ENCODE data around the gene CPD.

DNA sequence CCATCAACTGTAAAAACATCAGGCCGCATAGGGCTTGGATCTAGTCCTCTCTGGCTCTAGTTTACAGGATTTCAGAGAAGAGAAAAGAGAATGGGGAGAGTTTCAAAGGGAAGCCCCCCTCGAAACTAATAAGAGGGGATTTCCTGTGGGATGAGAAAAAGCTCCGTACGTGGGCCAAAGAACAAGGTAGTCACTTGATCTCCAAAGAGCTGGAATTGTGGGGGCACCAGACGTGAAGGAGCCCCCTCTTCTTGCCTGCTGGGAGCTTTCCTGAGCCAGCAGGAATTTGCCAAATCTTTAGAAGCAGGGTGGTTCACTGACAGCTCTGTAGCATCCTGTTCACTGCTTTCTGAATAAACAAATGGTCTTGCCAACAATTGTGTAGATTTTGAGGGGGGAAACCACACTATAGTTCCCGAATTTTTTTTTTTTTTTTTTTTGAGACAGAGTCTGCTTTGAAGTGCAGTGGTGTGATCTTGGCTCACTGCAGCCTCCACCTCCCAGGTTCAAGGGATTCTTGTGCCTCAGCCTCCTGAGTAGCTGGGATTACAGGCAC lies 37.8 kb upstream of the CPD start:
- no peak for TF ChIP-seq MEF2A (IDR thresholded peaks at IDR 0.05; ENCODE audit: borderline replicate concordance, low read depth)
- TF ChIP-seq, protein P1, sequence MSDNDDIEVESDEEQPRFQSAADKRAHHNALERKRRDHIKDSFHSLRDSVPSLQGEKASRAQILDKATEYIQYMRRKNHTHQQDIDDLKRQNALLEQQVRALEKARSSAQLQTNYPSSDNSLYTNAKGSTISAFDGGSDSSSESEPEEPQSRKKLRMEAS (IDR thresholded peaks at IDR 0.05; ENCODE audit: low read depth) = no peak
- no peak for TF ChIP-seq FOSL2 (IDR thresholded peaks at IDR 0.05; ENCODE audit: borderline replicate concordance, low read depth)
- TF ChIP-seq RFX5 (IDR thresholded peaks at IDR 0.05; ENCODE audit: low read length) = no peak
- TF ChIP-seq NFIC (IDR thresholded peaks at IDR 0.05; ENCODE audit: borderline replicate concordance) = no peak
- TF ChIP-seq EP300 (IDR thresholded peaks at IDR 0.05; ENCODE audit: borderline replicate concordance in 1 of 2, low read depth in 1 of 2, low read length in 1 of 2) = no peak
- TF ChIP-seq, protein P2, sequence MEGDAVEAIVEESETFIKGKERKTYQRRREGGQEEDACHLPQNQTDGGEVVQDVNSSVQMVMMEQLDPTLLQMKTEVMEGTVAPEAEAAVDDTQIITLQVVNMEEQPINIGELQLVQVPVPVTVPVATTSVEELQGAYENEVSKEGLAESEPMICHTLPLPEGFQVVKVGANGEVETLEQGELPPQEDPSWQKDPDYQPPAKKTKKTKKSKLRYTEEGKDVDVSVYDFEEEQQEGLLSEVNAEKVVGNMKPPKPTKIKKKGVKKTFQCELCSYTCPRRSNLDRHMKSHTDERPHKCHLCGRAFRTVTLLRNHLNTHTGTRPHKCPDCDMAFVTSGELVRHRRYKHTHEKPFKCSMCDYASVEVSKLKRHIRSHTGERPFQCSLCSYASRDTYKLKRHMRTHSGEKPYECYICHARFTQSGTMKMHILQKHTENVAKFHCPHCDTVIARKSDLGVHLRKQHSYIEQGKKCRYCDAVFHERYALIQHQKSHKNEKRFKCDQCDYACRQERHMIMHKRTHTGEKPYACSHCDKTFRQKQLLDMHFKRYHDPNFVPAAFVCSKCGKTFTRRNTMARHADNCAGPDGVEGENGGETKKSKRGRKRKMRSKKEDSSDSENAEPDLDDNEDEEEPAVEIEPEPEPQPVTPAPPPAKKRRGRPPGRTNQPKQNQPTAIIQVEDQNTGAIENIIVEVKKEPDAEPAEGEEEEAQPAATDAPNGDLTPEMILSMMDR (IDR thresholded peaks at IDR 0.05) = no peak
- no peak for TF ChIP-seq POLR2AphosphoS5 (IDR thresholded peaks at IDR 0.05; ENCODE audit: low read depth, low read length)
- no peak for TF ChIP-seq RXRA (IDR thresholded peaks at IDR 0.05; ENCODE audit: borderline replicate concordance, low read depth)
